Stimulated activated CD8-positive, alpha-beta memory T cell treated with anti-CD3 and anti-CD28 coated beads, Interleukin-4, amount 100 ng/mL, for 1 hour (primary cell): ENCODE data around the gene DLEC1.
"Not testable (repeated sequence)": the region's sequence is repeated elsewhere in the genome, so short reads cannot be mapped to it uniquely, and the experiment has no call there.

ENCODE experiments used
- DNase-seq, 2 donors: peaks; one replicate each; pipeline ENCODE4 v3.0.0-alpha.2; 2020; ENCODE audit warnings: low read depth in 2 of 2, low spot score in 1 of 2

The DLEC1 gene

DNA sequence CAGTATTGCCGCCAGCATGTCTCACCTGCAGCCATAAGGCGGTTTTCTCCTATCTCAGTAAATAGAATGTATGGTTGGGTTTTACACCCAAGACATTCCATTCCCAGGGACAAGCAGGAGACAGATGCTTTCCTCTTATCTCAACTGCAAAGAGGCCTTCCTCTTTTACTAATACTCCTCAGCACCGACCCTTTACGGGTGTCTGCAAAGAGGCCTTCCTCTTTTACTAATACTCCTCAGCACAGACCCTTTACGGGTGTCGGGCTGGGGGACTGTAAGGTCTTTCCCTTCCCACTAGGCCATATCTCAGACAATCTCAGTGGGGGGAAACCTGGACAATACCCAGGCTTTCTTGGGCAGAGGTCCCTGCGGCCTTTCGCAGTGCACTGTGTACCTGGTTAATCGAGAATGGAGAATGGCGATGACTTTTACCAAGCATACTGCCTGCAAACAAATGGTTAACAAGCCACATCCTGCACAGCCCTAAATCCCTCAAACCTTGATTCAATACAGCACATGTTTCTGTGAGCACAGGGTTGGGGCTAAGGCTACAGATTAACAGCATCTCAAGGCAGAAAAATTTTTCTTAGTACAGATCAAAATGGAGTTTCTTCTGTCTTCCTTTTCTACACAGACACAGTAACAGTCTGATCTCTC lies 96.7 kb downstream of the DLEC1 start:
- not testable (repeated sequence) for DNase-seq

DNA sequence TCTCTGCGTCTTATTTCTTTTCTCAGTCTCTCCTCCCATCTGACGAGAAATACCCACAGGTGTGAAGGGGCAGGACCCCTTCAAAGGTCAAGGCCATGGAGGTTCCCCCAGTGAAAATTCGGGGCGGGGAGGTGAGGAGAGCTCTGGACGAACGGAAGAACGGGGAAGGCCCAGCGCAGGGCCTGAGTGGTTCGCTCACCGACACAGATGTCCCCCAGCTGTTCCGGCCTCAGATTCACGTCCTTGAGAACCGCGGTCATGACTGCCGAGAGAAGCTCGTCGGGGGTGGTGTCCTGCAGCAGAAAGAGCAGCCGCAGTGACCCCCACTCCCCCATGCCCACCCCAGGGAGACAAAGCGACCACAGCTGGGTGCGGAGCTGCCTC lies 97.4 kb downstream of the DLEC1 start:
- no peak for DNase-seq

DNA sequence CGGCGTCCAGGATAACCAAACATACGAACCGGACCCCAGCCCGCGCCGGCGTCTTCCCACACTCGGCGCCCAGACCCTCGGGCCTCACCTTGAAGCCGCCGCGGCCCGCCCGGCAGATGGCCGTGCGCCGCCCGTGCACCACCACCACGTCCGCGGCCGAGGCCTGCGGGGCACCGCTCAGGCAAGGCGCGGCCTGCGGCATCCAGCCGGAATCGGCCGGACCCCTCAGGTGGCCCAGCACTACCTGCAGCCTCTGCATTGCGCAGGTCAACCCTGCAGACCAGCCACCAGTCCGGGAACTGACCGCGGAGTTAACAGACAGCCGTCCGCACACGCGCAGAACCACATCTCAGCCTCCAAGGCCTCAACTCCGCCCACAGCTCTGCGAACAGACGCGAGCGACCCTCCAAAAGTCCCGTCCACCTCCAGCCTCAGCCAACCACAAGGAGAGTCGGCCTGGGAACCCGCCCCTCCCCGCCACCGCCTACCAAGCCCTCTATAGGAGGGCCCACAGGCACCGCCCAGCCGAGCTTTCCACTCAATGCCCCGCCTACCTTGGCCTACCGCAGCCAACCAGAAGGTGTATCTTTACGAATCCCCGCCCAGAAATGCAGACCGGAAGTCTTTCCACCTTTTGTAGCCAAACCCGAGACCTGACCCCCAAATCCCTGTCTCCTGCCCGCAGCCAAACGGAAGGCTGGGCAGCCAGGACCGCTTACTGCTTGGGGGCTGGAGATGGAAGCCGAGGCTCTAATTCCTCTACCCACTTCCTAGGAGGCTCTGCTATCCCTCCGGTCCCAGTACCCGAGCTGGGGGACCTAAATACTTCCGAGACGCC lies 98.0 kb downstream of the DLEC1 start, which contains the start of gene ACAA1:
ACAA1 (minus strand) TSS at position 351 of the 838 bp plus-strand sequence; CDS start at position 259, 92 bp downstream.
- DNase-seq = peak; percentile 94 to 96

DNA sequence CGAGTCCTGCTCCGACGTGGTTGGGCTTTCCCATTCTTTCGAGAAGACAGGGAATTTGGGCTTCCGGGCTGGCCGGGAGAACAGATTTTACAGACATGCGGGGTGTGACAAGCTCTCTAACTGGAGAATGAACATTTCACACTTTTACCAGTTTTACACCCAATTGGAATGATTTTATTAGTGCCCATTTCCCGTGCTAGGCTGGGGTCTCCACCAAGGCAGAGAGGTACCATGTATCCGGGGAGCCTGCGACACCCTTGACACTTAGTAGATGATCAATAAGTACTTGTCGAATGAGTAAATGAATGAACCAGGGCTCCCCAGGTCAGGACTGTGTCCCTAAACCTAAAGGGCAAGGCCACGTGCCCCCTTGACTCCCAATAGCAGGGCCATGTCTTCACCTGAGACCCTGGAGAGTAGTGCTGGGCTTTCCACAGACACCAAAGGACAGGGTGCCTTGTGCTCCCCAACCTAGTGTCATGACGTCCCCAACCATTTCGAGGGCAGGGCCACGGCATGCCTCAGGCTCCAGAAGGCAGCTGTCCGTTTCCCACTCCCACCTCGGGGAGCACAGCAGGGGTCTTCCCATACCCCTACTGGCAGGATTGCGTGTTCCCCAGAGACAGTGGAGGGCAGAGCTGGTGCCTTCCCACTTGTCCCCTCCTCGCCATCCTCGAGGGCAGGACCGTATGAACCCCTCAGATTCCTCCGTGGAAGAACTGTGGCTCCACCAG lies 98.8 kb downstream of the DLEC1 start:
- DNase-seq = no peak

DNA sequence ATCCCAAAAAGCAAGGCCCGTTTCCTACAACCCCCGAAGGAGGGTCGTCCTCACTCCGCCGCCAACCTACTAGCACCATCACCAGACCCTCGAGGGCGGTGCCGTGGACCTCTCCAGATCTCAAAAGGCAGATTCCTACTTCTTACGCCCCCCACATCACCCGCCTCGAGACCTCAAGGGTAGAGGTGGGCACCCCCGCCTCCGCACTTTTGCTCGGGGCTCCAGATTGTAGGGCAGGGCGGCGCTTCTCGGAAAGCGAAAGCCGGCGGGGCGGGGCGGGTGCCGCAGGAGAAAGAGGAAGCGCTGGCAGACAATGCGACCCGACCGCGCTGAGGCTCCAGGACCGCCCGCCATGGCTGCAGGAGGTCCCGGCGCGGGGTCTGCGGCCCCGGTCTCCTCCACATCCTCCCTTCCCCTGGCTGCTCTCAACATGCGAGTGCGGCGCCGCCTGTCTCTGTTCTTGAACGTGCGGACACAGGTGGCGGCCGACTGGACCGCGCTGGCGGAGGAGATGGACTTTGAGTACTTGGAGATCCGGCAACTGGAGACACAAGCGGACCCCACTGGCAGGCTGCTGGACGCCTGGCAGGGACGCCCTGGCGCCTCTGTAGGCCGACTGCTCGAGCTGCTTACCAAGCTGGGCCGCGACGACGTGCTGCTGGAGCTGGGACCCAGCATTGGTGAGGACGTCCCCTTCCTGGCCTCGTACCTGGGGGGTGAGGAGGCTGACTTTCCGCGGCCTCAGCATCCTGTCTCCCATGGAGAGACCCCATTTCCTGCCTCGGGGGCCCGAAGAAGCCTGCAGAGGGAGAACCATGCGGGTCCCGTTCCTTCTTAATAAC lies 99.6 kb downstream of the DLEC1 start, which contains the start of gene MYD88:
MYD88 (plus strand) TSS at position 313 of the 842 bp plus-strand sequence; CDS start at position 353, 40 bp downstream.
- DNase-seq = peak; percentile 65 to 80

DNA sequence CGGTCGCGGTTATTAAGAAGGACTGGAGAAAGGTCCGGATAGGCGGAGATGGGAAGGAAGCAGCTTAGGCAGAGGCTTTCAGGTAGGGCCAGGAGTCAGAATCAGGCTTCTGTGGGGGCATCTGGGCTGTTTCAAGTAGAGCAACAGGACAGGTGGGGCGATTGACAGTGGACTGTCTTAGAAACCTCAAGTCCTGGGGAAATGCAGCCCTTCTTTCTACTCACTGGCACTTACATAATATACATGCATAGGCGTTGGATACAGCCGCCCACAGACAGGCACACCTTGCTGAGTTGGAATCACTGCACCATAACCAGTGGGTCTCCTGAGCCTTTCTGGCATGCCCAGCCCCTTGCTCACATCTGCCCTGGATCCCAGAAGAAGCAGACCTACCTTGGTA lies 100.2 kb downstream of the DLEC1 start:
- DNase-seq = no peak

DNA sequence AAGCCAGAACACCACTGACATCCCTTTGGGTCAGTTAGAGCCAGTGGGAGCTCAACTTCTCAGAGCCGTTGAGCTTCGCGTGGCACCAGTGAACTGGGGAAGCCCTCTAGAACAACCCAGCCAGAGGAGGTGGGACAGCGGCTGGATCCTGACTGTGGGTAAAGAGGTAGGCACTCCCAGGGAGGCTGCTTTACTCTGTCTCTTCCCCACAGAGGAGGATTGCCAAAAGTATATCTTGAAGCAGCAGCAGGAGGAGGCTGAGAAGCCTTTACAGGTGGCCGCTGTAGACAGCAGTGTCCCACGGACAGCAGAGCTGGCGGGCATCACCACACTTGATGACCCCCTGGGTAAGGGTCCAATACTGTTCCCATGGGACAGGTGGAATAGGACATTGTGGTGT lies 100.6 kb downstream of the DLEC1 start:
- DNase-seq = no peak

DNA sequence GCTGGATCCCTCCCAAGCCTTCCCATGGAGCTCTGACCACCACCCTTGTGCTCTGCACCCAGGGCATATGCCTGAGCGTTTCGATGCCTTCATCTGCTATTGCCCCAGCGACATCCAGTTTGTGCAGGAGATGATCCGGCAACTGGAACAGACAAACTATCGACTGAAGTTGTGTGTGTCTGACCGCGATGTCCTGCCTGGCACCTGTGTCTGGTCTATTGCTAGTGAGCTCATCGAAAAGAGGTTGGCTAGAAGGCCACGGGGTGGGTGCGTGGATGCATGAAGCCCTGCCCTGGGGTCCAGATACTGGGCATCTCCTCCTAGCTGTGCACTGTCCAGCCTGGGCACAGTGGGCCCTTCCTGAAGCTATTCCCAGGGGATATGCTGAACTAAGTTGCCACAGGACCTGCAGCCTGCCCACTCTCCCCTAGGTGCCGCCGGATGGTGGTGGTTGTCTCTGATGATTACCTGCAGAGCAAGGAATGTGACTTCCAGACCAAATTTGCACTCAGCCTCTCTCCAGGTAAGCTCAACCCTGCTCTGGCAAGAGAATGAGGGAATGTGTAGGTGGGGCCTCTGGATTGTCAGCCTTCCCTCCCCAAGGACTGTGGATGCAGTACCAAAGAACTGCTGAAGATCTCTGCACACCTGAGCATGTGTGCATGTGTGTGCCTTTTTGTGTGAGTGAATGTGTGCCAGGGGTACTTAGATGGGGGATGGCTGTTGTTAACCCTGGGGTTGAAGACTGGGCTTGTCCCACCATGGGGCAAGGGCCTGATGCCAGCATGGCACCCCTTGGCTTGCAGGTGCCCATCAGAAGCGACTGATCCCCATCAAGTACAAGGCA lies 101.5 kb downstream of the DLEC1 start:
- no peak for DNase-seq

DNA sequence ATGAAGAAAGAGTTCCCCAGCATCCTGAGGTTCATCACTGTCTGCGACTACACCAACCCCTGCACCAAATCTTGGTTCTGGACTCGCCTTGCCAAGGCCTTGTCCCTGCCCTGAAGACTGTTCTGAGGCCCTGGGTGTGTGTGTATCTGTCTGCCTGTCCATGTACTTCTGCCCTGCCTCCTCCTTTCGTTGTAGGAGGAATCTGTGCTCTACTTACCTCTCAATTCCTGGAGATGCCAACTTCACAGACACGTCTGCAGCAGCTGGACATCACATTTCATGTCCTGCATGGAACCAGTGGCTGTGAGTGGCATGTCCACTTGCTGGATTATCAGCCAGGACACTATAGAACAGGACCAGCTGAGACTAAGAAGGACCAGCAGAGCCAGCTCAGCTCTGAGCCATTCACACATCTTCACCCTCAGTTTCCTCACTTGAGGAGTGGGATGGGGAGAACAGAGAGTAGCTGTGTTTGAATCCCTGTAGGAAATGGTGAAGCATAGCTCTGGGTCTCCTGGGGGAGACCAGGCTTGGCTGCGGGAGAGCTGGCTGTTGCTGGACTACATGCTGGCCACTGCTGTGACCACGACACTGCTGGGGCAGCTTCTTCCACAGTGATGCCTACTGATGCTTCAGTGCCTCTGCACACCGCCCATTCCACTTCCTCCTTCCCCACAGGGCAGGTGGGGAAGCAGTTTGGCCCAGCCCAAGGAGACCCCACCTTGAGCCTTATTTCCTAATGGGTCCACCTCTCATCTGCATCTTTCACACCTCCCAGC lies 102.4 kb downstream of the DLEC1 start:
- DNase-seq = no peak

DNA sequence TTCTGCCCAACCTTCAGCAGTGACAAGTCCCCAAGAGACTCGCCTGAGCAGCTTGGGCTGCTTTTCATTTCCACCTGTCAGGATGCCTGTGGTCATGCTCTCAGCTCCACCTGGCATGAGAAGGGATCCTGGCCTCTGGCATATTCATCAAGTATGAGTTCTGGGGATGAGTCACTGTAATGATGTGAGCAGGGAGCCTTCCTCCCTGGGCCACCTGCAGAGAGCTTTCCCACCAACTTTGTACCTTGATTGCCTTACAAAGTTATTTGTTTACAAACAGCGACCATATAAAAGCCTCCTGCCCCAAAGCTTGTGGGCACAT lies 102.9 kb downstream of the DLEC1 start:
- no peak for DNase-seq

DNA sequence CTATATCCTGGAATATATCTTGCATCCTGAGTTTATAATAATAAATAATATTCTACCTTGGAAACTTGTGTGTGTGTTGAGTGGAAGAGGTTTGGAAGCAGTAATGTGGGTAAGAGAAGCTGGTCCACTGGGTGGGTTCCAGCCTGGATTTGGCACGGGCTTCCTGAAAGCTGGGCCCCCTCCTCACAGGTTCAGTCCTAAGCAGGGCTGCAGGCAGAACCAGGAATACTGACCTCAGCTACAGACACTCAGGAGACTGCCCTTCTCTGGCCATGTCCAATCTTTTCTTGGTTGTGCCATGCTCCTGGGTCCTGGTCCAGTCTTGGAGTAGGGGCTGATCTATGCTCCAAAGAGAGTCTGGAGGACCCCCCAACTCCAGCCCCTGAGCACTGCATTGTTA lies 104.0 kb downstream of the DLEC1 start:
- DNase-seq = no peak

DNA sequence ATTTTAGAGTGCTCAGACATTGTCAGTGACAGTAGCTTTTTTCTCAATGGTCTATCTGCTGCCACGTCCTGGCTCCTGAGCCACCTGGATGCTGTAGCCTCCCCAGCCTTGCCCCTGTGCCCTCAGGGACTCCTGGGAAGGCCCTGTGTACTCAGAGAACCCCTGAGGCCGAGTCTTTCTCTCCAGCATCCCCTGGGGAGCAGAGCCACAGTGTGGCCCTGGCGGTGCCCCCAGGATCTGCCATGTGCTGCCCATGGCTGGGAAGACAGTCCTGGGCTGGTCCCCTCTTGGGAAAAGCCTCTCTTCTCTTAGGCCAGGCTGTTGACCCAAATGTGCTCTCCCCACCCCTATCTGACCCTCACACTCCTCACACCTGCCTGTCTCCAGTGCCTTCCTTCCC lies 104.5 kb downstream of the DLEC1 start:
- no peak for DNase-seq

DNA sequence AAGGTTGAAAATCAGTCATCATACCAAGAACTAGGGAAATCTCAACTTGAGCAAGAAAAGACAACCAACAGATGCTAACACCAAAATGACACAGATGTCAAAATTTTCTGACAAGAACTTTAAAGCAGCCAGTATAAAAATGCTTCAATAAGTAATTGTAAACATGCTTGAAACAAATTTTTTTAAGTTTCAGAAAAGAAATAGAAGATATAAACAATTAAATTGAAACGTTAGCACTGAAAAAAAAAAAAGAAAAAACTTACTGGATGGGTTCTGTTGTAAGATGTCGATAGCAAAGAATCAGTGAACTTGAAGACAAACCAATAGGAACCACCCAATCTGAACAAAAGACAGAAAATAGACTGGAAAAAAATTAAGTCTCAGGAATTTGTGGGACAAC lies 107.5 kb downstream of the DLEC1 start:
- no peak for DNase-seq

DNA sequence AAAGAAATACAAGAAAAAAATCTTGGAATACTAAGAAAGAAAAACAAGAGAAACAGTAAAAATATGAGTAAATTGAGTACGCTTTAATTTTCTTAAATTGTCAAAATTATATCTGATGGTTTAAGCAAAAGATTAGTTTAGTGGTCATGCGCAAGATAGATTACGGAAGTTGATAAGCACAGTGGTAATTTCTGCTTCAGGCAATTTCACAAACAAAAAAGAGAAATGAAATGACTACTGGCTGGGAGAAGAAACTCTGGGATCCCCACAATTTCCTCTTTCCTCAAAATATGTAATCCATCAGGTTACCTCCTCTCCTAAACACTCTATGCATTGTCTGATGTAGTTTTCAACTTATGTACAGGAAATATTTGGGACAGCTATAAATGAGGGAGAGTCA lies 108.4 kb downstream of the DLEC1 start:
- DNase-seq = no peak

DNA sequence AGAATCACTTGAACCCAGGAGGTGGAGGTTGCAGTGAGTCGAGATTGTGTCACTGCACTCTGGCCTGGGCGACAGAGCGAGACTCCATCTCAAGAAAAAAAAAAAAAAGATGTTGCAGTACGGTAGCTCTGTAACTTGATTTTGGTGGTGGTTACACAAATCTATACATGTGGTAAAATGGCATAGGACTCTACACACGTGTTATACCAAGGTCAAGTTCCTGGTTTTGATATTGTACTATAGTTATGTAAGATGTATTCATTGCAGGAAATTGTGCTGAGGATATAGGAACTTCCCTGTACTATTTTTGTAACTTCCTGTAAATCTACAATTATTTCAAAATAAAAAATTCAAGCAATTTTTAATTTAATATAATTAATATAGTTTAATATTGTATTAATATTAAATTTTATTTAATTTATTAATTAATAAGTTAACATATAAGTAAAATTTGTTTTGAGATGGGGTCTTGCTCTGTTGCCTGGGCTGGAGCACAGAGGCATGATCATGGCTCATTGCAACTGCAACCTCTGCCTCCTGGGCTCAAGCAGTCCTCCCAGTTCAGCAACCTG lies 109.4 kb downstream of the DLEC1 start:
- DNase-seq = no peak

DNA sequence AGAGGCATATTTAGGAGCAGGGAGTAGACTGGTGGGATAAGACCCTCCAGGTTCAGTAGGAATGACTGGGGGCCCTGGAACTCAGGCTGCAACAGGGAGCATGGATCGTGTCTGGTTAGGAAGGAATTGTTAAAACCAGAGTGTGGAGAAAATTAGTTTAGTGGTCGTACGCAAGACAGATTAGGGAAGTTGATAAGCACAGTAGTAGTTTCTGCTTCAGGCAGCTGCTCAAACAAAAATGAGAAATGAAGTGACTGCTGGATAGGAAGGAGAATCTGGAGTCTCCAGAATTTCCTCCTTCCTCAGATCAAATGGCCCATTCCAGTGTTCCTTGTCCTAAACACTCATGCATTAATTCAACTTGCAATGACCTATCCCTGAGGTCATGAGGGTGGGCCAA lies 110.7 kb downstream of the DLEC1 start:
- DNase-seq = no peak

DNA sequence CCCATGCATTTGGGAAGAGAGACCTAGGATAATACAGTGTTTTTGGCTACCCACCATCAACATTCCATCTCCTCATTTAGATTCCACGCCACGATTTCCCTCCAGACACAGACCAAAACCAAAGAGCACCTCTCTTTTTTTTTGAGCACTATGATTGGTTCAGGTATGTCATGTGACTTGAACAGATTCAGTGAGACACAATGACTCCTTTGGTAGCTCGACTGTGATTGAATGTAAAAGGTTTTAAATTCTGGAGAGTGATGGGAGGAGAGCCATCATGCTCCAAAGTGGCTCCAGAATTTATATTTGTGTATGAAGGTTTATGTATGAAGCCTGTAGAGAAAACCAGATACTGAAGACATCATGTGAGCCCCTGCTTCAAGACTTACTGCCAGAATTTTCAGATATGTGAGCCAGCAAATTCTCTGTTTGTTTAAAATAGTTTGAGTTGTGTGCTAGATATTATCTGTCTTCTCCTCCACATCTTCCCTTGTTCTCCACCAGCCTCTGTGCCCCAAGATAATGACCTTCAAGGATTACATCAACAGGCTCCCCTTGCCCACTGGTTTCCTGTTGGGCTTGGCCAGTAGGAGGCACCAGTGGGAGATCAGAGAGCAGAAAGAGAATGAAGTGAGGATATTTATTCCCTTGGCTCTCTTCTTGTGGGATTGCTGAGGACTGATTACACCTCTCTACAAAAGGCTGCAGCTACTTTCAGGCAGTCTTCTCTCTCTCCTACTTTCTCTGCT lies 111.9 kb downstream of the DLEC1 start:
- DNase-seq = no peak

DNA sequence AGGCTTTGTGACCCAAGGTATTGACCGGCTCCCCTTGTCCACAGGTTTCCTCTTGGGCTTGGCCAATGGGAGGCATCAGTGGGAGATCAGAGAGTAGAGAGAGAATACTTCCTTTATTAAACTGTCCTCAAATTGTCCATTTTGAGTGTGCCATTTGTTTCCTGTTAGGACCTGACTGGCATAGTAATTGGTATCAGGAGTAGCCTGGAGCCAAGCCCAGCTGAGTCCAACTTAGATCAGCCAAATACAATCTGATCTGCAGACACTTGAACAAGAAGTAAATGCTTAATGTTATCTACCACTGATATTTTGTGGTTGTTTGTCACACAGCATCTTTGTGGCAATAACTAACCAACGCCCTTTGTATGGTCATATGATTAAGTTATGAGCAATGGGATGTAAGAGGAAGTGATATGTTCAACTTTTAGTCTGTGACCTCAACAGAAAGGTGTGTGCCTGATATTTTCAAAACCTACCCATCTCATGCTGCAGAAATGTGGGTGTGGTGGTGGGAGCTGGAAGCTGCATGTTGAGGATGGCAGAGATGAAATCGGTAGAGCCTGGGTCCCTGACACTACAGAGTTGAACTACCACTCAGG lies 112.8 kb downstream of the DLEC1 start:
- no peak for DNase-seq
